LNCaP clone FGC (cell line): Measurements from ENCODE around the gene CD151.

ENCODE experiments used
- DNase-seq: peaks from one replicate; pipeline ENCODE4 v3.0.0-alpha.2; 2011; ENCODE audit warnings: low read depth
- H3K4me3 ChIP-seq: 2 replicates; pipeline ENCODE4 v1.5.1; 2011; ENCODE audit warnings: mild to moderate bottlenecking, low read depth, low read length, control low read depth
- CTCF ChIP-seq: IDR thresholded peaks from 2 replicates; pipeline ENCODE4 v1.5.1; 2012; ENCODE audit warnings: mild to moderate bottlenecking; ENCODE audit not compliant: control insufficient read depth, insufficient read depth; ENCODE audit errors: extremely low read depth

Gene CD151

DNA sequence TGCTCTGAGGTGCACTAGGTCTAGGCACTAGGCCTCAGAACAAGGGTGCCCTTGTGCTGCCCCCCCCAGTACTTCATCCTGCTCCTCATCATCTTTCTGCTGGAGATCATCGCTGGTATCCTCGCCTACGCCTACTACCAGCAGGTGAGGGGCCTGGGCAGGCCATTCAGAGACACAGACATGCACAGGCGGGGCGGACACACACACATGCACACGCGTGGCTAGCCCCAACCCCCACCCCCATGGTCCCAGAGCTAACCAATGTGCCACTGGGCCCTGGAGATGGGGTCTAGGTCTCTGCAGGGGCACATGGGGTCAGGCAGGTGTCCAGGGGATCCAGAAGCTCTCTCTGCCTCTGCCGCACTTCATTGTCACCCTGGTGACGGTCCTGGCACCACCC lies 3.9 kb downstream of the CD151 start:
- no peak for DNase-seq
- no peak for TF ChIP-seq CTCF
- H3K4me3 ChIP-seq, result no peak overlapping the region

DNA sequence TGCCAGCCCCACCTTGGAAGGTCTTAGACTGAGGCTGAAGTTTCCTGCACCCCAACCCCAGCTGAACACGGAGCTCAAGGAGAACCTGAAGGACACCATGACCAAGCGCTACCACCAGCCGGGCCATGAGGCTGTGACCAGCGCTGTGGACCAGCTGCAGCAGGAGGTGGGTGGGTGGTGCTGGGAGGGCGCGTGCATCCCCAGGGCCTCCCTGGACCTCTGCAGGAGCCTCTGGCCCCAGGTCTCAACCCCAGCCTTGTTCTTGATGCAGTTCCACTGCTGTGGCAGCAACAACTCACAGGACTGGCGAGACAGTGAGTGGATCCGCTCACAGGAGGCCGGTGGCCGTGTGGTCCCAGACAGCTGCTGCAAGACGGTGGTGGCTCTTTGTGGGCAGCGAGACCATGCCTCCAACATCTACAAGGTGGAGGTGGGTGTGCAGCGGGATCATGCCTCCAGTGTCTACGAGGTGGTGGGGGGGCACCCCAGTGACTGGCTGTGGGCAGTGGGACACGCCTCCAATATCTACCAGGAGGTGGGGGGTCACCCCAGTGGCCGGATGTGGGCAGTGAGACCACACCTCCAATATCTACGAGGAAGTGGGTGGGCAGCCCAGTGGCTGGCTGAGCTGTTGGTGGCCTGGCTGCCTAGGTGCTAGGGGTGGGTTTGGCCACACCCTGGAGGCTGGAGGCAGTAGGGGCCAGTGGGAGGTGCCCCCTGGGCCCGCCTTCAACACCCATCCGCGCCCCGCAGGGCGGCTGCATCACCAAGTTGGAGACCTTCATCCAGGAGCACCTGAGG lies 4.6 kb downstream of the CD151 start:
- DNase-seq, result no peak
- H3K4me3 ChIP-seq, result no peak overlapping the region
- no peak for TF ChIP-seq CTCF

GRCh38 chr11:837990-838307 lies 5.2 kb downstream of the CD151 start:
- no peak overlapping the region for H3K4me3 ChIP-seq
- no peak for DNase-seq
- TF ChIP-seq CTCF, result no peak

DNA sequence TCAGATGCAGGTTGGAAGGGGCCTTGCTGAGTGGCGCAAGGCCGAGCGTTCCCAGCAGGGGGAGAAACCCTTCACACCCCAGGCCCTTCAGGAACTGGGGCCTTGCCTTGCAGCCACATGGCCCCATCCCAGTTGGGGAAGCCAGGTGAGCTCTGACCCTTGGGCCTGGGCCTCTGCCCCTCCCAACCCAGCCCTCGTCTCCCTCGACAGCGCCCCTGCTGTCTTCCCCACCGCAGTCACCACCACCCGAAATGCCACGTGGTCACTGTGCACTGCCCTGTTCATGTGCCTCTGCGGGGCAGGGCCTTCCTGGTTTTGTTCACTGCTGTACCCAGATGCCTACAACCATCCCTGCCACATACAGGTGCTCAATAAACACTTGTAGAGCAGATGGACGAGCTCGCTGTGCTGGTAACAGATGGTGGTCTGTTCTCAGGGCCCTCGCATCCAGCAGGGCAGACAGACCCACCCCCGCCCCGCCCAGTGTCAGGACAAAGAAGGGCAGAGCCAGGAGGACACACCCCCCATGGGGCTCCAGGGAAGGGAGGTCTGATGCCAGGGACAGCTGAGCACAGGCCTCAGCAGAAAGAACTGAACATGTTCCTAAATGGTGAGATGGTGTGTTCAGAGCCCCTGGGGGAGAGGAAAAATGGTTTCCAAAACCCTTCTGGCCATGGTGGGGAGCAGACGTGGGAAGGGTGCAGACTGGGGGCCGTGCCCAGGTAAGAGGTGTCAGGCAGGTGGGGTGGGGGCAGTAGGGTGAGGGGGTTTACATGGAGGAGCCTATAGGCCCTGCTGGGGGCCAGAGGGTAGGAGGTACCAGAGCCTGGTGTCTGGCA lies 5.9 kb downstream of the CD151 start:
- TF ChIP-seq CTCF, result no peak
- H3K4me3 ChIP-seq, result no peak overlapping the region
- no peak for DNase-seq

- no peak for DNase-seq
- no peak for TF ChIP-seq CTCF
- H3K4me3 ChIP-seq, result no peak overlapping the region
Observed at GRCh38 chr11:839280-839623, 6.5 kb downstream of the CD151 start.

GRCh38 chr11:839875-840617 lies 7.3 kb downstream of the CD151 start:
- DNase-seq, result no peak
- H3K4me3 ChIP-seq, result peak overlapping the region; percentile 96
- TF ChIP-seq CTCF, result peak; percentile 19
